DOHH2 (cell line): ENCODE data around the gene KMT2D.

Experiments used
- H3F3A ChIP-seq: fragments of 200-600 bp; sonication (generic), shearing (Covaris generic); 2 replicates; pipeline ENCODE4 v1.6.0; 2016; ENCODE audit warnings: antibody characterized with exemption, mild to moderate bottlenecking; ENCODE audit not compliant: control insufficient read depth, insufficient read depth
- H3K27ac ChIP-seq: fragments of 200-600 bp; sonication (generic); 2 replicates; pipeline ENCODE4 v1.5.1; 2014; ENCODE audit warnings: low read depth, mild to moderate bottlenecking, low read length, moderate library complexity
- H3K27me3 ChIP-seq: fragments of 200-600 bp; sonication (generic); 2 replicates; pipeline ENCODE4 v1.6.1; 2014; ENCODE audit warnings: mild to moderate bottlenecking, low read length, mixed read lengths; ENCODE audit not compliant: control insufficient read depth
- H3K36me3 ChIP-seq: fragments of 200-600 bp; sonication (generic); 2 replicates; pipeline ENCODE4 v1.6.1; 2014; ENCODE audit warnings: mild to moderate bottlenecking, low read length, moderate library complexity, mixed read lengths; ENCODE audit not compliant: control insufficient read depth
- H3K4me1 ChIP-seq: fragments of 200-600 bp; sonication (generic); 2 replicates; pipeline ENCODE4 v1.6.1; 2014; ENCODE audit warnings: mild to moderate bottlenecking, low read length, mixed read lengths; ENCODE audit not compliant: control insufficient read depth
- H3K4me2 ChIP-seq: fragments of 200-600 bp; sonication (generic); 2 replicates; pipeline ENCODE4 v1.6.0; 2014; ENCODE audit warnings: mild to moderate bottlenecking, low read length, moderate library complexity
- H3K4me3 ChIP-seq: fragments of 200-600 bp; sonication (generic); 2 replicates; pipeline ENCODE4 v1.5.1; 2014; ENCODE audit warnings: mild to moderate bottlenecking, low read length, mixed read lengths
- H3K79me2 ChIP-seq: fragments of 200-600 bp; sonication (generic); 2 replicates; pipeline ENCODE4 v1.6.1; 2014; ENCODE audit warnings: mild to moderate bottlenecking, low read length, mixed read lengths; ENCODE audit not compliant: control insufficient read depth
- H3K9me2 ChIP-seq: fragments of 200-600 bp; sonication (generic); replicated peaks from 2 replicates; pipeline ENCODE4 v1.6.1; 2014; ENCODE audit warnings: mild to moderate bottlenecking, low read length, mixed read lengths; ENCODE audit not compliant: control insufficient read depth
- H3K9me3 ChIP-seq: fragments of 200-600 bp; sonication (generic); 2 replicates; pipeline ENCODE4 v1.6.1; 2014; ENCODE audit warnings: antibody characterized with exemption, low read length, mixed read lengths; ENCODE audit not compliant: control insufficient read depth, insufficient read depth
- H4K20me1 ChIP-seq: fragments of 200-600 bp; sonication (generic); 2 replicates; pipeline ENCODE4 v1.6.0; 2014; ENCODE audit warnings: low read depth, mild to moderate bottlenecking, antibody characterized with exemption, low read length, moderate library complexity; ENCODE audit not compliant: control insufficient read depth, insufficient read depth
- CTCF ChIP-seq: fragments of 200-600 bp; sonication (generic); IDR thresholded peaks from one replicate; pipeline ENCODE4 v1.5.1; 2014; ENCODE audit warnings: antibody characterized with exemption, mild to moderate bottlenecking, low read depth, low read length; ENCODE audit not compliant: poor library complexity, severe bottlenecking
- EZH2phosphoT487 ChIP-seq: fragments of 200-600 bp; sonication (generic); IDR thresholded peaks from 2 replicates; pipeline ENCODE4 v1.6.1; 2017; ENCODE audit warnings: borderline replicate concordance, mild to moderate bottlenecking, antibody characterized with exemption, low read length, moderate library complexity, mixed read lengths

The KMT2D gene

GRCh38 chr12:49030714-49031572 is 29.7 kb downstream of the KMT2D start:
- H3K9me3 ChIP-seq, result no peaks in the 10 kb centered on the region
- peaks cover 4% of the 10 kb centered on the region; the same call in 1 of the 2 replicates for H4K20me1 ChIP-seq
- no peak overlapping the region for H3K27ac ChIP-seq
- no peak overlapping the region for H3K4me3 ChIP-seq
- no peaks in the 10 kb centered on the region for H3K79me2 ChIP-seq
- no peak overlapping the region for H3K4me2 ChIP-seq
- H3K4me1 ChIP-seq, result no peaks in the 10 kb centered on the region
- no peaks in the 10 kb centered on the region for H3K9me2 ChIP-seq
- no peaks in the 10 kb centered on the region for H3K27me3 ChIP-seq
- TF ChIP-seq EZH2phosphoT487 (no peak), CTCF (no peak)
- no peaks in the 10 kb centered on the region for H3F3A ChIP-seq
- H3K36me3 ChIP-seq, result peaks cover 99% of the 10 kb centered on the region

DNA sequence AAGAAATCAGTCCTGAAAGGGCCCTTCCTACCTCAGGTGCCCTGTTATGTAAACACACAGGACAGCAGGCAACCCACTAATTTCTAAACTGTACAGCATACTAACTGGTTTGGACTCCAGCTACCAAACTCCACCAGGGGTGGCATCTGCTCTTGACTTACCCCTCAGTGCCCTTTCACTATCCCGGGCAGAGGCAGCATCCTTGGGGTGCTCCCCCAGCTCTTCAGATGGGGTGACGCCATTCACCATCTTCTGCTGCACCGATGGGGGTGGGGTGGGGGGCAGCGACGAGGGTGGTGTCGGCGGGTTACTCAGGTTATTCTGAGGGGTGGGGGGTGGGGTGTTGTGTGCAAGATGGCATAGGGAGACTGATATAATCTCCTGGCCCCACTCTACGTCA is 30.5 kb downstream of the KMT2D start:
- TF ChIP-seq CTCF, result no peak
- peaks cover 99% of the 10 kb centered on the region for H3K36me3 ChIP-seq
- no peaks in the 10 kb centered on the region for H3F3A ChIP-seq
- no peaks in the 10 kb centered on the region for H3K9me3 ChIP-seq
- H3K4me1 ChIP-seq, result no peaks in the 10 kb centered on the region
- H3K27ac ChIP-seq, result no peak overlapping the region
- H3K79me2 ChIP-seq, result no peaks in the 10 kb centered on the region
- peaks cover 3% of the 10 kb centered on the region; the same call in 1 of the 2 replicates for H4K20me1 ChIP-seq
- H3K4me3 ChIP-seq, result no peak overlapping the region
- H3K27me3 ChIP-seq, result no peaks in the 10 kb centered on the region
- H3K4me2 ChIP-seq, result no peak overlapping the region
- H3K9me2 ChIP-seq, result no peaks in the 10 kb centered on the region

DNA sequence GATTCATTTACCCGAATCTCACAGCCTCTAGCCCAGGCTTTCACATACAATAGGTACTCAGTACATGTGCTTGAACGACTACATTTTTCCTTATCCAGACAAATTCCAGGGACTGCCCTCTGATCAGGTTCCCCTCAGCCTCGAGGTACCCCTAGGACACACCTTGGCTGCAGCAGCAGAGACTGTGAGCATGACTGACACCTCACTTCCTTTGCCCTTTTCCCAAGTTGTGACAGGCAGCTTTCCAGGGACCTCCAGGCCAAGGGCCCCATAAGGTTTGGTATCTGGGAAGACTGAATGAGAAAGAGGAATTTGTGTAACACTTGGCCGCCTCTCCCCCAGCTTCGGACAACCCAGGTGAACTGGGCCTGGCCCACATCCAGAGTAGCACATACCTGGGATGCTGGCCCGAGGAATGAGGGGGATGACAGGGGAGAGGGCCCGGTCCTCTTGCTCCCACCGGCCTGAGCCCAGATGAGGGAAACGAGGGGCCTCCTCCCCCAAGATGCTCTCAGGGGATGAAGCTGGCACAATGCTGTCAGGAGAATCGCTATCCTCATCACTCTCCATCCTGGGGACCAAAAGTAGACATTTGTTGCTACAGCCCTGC is 31.8 kb downstream of the KMT2D start:
- Histone ChIP-seq H3K27me3 (no peaks in the 10 kb centered on the region), H3K4me1 (no peaks in the 10 kb centered on the region), H3K9me2 (no peaks in the 10 kb centered on the region), H3K36me3 (peaks cover 95% of the 10 kb centered on the region), H3K4me3 (no peak overlapping the region), H3F3A (no peaks in the 10 kb centered on the region), H4K20me1 (no peaks in the 10 kb centered on the region), H3K9me3 (no peaks in the 10 kb centered on the region), H3K4me2 (no peak overlapping the region), H3K79me2 (no peaks in the 10 kb centered on the region), H3K27ac (no peak overlapping the region)
- TF ChIP-seq EZH2phosphoT487 (no peak), CTCF (no peak)
